Measurements from ENCODE around the gene PIPOX. TPM values are rescaled to one million over a fixed set of nuclear protein-coding genes. Genes with fewer than 3 reads are reported as not detected.

PIPOX gene
- total and polyA plus RNA-seq, 2 of the 13 experiments (the other 11 are each of a cell fraction or from before 2014, with no cell fraction given), result 87.3 to 154 TPM

- TF ChIP-seq HNF1B (CRISPR knock-in tag; IDR thresholded peaks at IDR 0.05), result peak; percentile 38; the same call in 1 of the 2 replicates
- TF ChIP-seq ZNF674 (CRISPR knock-in tag; IDR thresholded peaks at IDR 0.05; ENCODE audit: low read depth), result no peak
- peak; percentile 38 for TF ChIP-seq BCL6 (CRISPR knock-in tag; IDR thresholded peaks at IDR 0.05)
- peak; percentile 46; the same call in 1 of the 2 replicates for TF ChIP-seq ZSCAN5A (CRISPR knock-in tag; IDR thresholded peaks at IDR 0.05; ENCODE audit: borderline replicate concordance)
- TF ChIP-seq MTERF4 (CRISPR knock-in tag; IDR thresholded peaks at IDR 0.05), result no peak
- no peak for TF ChIP-seq RAD21 (CRISPR knock-in tag; IDR thresholded peaks at IDR 0.05)
- TF ChIP-seq ZMYM4 (CRISPR knock-in tag; IDR thresholded peaks at IDR 0.05), result peak; percentile 75; the same call in 1 of the 2 replicates
- peak; percentile 89; the same call in 1 of the 2 replicates for TF ChIP-seq ZNF713 (CRISPR knock-in tag; IDR thresholded peaks at IDR 0.05)
- peak; percentile 17 to 26; a peak in 1 of 4 replicates for TF ChIP-seq MAFK (conservative IDR thresholded peaks at IDR 0.05 in 1 of 2, IDR thresholded peaks at IDR 0.05 in 1 of 2; ENCODE audit: low read length in 2 of 2)
- peak; percentile 98 for TF ChIP-seq SNAPC4 (CRISPR knock-in tag; IDR thresholded peaks at IDR 0.05)
- no peak for TF ChIP-seq ZNF589 (CRISPR knock-in tag; conservative IDR thresholded peaks at IDR 0.05)
- no peak for TF ChIP-seq GLI4 (CRISPR knock-in tag; IDR thresholded peaks at IDR 0.05; ENCODE audit: borderline replicate concordance)
- peak; percentile 70; the same call in 1 of the 2 replicates for TF ChIP-seq MEF2D (CRISPR knock-in tag; IDR thresholded peaks at IDR 0.05)
- no peak for TF ChIP-seq KLF15 (CRISPR knock-in tag; IDR thresholded peaks at IDR 0.05; ENCODE audit: borderline replicate concordance)
- TF ChIP-seq ZIK1 (CRISPR knock-in tag; IDR thresholded peaks at IDR 0.05; ENCODE audit: borderline replicate concordance, low read depth), result no peak
- no peak for TF ChIP-seq IRX3 (CRISPR knock-in tag; IDR thresholded peaks at IDR 0.05; ENCODE audit: borderline replicate concordance, low read depth)
- TF ChIP-seq ZNF496 (CRISPR knock-in tag; IDR thresholded peaks at IDR 0.05; ENCODE audit: insufficient replicate concordance), result no peak
- TF ChIP-seq RXRB (CRISPR knock-in tag; IDR thresholded peaks at IDR 0.05; ENCODE audit: borderline replicate concordance), result peak; percentile 50; the same call in 1 of the 2 replicates
Measured at GRCh38 chr17:29042679-29043538, at the start of gene PIPOX (continued).
